SK-N-SH (cell line): ENCODE data around the gene STAT5B. TPM values are rescaled to one million over a fixed set of nuclear protein-coding genes. Genes with fewer than 3 reads are reported as not detected.

ENCODE experiments used
- CTCF ChIA-PET: fragments of 300-600, 350-600 bp; formaldehyde crosslinking; extraction: SDS; loops from one replicate; lab custom pipeline; 2021; lab: Yijun Ruan, JAX
- POLR2A ChIA-PET: fragments of 350-600 bp; sonication (Branson Sonifier 250); formaldehyde crosslinking; extraction: SDS; loops from one replicate; lab custom pipeline; 2020; ENCODE audit warnings: antibody characterized with exemption, inconsistent platforms; lab: Yijun Ruan, JAX
- DNase-seq: peaks from one replicate; pipeline ENCODE4 v3.0.0; 2012
- H2AFZ ChIP-seq: fragments of 200-600 bp; sonication (generic); 2 replicates; pipeline ENCODE4 v1.8.1; 2016; ENCODE audit warnings: antibody characterized with exemption, mild to moderate bottlenecking, low read depth
- H3F3A ChIP-seq: fragments of 200-600 bp; sonication (generic); replicated peaks from 2 replicates; pipeline ENCODE3; 2016; ENCODE audit warnings: antibody characterized with exemption, mild to moderate bottlenecking; ENCODE audit not compliant: insufficient read depth
- H3K27ac ChIP-seq, 2 experiments: fragments of 200-500 bp in 1 of 2; fragments of 200-600 bp in 1 of 2; sonication (Bioruptor generic) in 1 of 2; sonication (generic), shearing (Covaris generic) in 1 of 2; 2 replicates each; pipeline versions ENCODE4 v1.5.1 to v1.6.1; 2014 to 2016; ENCODE audit warnings: low read depth in 2 of 2, inconsistent platforms in 1 of 2, low read length in 1 of 2, mild to moderate bottlenecking in 1 of 2, mixed read lengths in 1 of 2
- H3K27me3 ChIP-seq: fragments of 200-600 bp; sonication (generic), shearing (Covaris generic); 2 replicates; pipeline ENCODE4 v1.6.1; 2016; ENCODE audit warnings: mixed run types; ENCODE audit not compliant: insufficient read depth
- H3K36me3 ChIP-seq, 2 experiments: fragments of 200-500 bp in 1 of 2; fragments of 200-600 bp in 1 of 2; sonication (Bioruptor generic) in 1 of 2; sonication (generic) in 1 of 2; replicated peaks in 1 of 2; 2 replicates each; pipeline versions ENCODE3 to v1.5.1; 2014 to 2016; ENCODE audit warnings: low read length in 1 of 2, mild to moderate bottlenecking in 1 of 2; ENCODE audit not compliant: insufficient read depth in 2 of 2, control insufficient read depth in 1 of 2
- H3K4me1 ChIP-seq, 2 experiments: fragments of 200-500 bp in 1 of 2; fragments of 200-600 bp in 1 of 2; sonication (Bioruptor generic) in 1 of 2; sonication (generic), shearing (Covaris generic) in 1 of 2; 2 replicates each; pipeline versions ENCODE4 v1.5.1 to v1.6.1; 2014 to 2016; ENCODE audit warnings: low read depth in 1 of 2, low read length in 1 of 2, mixed run types in 1 of 2; ENCODE audit not compliant: insufficient read depth in 2 of 2, control insufficient read depth in 1 of 2
- H3K4me2 ChIP-seq: fragments of 200-600 bp; sonication (generic), shearing (Covaris generic); 2 replicates; pipeline ENCODE4 v1.6.1; 2017; ENCODE audit warnings: mixed run types
- H3K4me3 ChIP-seq, 2 experiments: fragments of 200-500 bp in 1 of 2; fragments of 200-600 bp in 1 of 2; sonication (Bioruptor generic) in 1 of 2; sonication (generic), shearing (Covaris generic) in 1 of 2; 2 replicates each; pipeline versions ENCODE4 v1.5.1 to v1.8.1; 2014 to 2016; ENCODE audit warnings: low read depth in 2 of 2, inconsistent platforms in 1 of 2, low read length in 1 of 2, mild to moderate bottlenecking in 1 of 2, mixed read lengths in 1 of 2, moderate library complexity in 1 of 2
- H3K79me2 ChIP-seq: fragments of 200-600 bp; sonication (generic); 2 replicates; pipeline ENCODE4 v1.8.1; 2017; ENCODE audit warnings: mild to moderate bottlenecking; ENCODE audit not compliant: insufficient read depth
- H3K9ac ChIP-seq: fragments of 200-600 bp; sonication (generic); 2 replicates; pipeline ENCODE4 v1.6.1; 2017; ENCODE audit warnings: mixed run types
- H3K9me2 ChIP-seq: fragments of 200-600 bp; sonication (generic); 2 replicates; pipeline ENCODE4 v1.6.1; 2017; ENCODE audit warnings: mixed run types
- H3K9me3 ChIP-seq: fragments of 200-600 bp; sonication (generic); 2 replicates; pipeline ENCODE4 v1.6.1; 2017; ENCODE audit warnings: mixed run types, mild to moderate bottlenecking, moderate library complexity
- H4K20me1 ChIP-seq: fragments of 200-600 bp; sonication (generic); 2 replicates; pipeline ENCODE4 v1.6.1; 2017; ENCODE audit warnings: mild to moderate bottlenecking, mixed run types; ENCODE audit not compliant: insufficient read depth
- CTCF ChIP-seq: fragments of 200-600 bp; sonication (generic); IDR thresholded peaks from 2 replicates; pipeline ENCODE4 v1.6.1; 2017; ENCODE audit warnings: antibody characterized with exemption, mild to moderate bottlenecking, moderate library complexity
- ELF1 ChIP-seq: IDR thresholded peaks from 2 replicates; pipeline ENCODE4 v1.4.0; 2012
- EP300 ChIP-seq, 2 experiments: IDR thresholded peaks; 2 replicates each; pipeline versions ENCODE4 v1.4.0 to v1.6.1; 2012; ENCODE audit warnings: borderline replicate concordance in 1 of 2, low read depth in 1 of 2, low read length in 1 of 2
- FOXM1 ChIP-seq: IDR thresholded peaks from 2 replicates; pipeline ENCODE4 v1.4.0; 2012; ENCODE audit warnings: low read depth, mild to moderate bottlenecking
- JUND ChIP-seq: IDR thresholded peaks from 2 replicates; pipeline ENCODE4 v1.4.0; 2012
- MXI1 ChIP-seq: IDR thresholded peaks from 2 replicates; pipeline ENCODE4 v1.6.1; 2012; ENCODE audit warnings: mild to moderate bottlenecking, low read depth, low read length, improper control_type of control experiment
- RFX5 ChIP-seq: IDR thresholded peaks from 2 replicates; pipeline ENCODE4 v1.6.1; 2012; ENCODE audit warnings: mild to moderate bottlenecking, improper control_type of control experiment, low read length
- SIN3A ChIP-seq: IDR thresholded peaks from 2 replicates; pipeline ENCODE4 v1.6.1; 2012; ENCODE audit warnings: low read depth, mild to moderate bottlenecking, low read length, moderate library complexity, borderline replicate concordance
- TCF12 ChIP-seq: IDR thresholded peaks from 2 replicates; pipeline ENCODE4 v1.4.0; 2012
- TEAD4 ChIP-seq: IDR thresholded peaks from 2 replicates; pipeline ENCODE4 v1.4.0; 2012; ENCODE audit warnings: mild to moderate bottlenecking, borderline replicate concordance; ENCODE audit not compliant: insufficient read depth
- WGBS: methylation state at CpG from one replicate; pipeline ENCODE4 v1.1.6; 2017; ENCODE audit warnings: low lambda C conversion rate; 5-methylcytosine and 5-hydroxymethylcytosine counted together
- polyA plus RNA-seq, 3 experiments: library from polyadenylated mRNA; depleted of rRNA; stranded (reverse); fragments of >200 nt; gene quantifications; 2 replicates each; pipeline ENCODE4 v1.2.3, GENCODE V29; 2012
- TF ChIP-seq, protein P1 (sequence below): IDR thresholded peaks from 2 replicates; pipeline ENCODE4 v1.6.1; 2012; ENCODE audit warnings: mild to moderate bottlenecking, low read depth, low read length, moderate library complexity
- TF ChIP-seq, protein P2 (sequence below): fragments of 150-350 bp; IDR thresholded peaks from 2 replicates; pipeline ENCODE4 v1.6.1; 2017; ENCODE audit warnings: antibody characterized with exemption, low read length, low read depth, borderline replicate concordance

STAT5B gene
- polyA plus RNA-seq, 1 of the 3 experiments (the other 2 are of a cell fraction), result 23.6 TPM

DNA sequence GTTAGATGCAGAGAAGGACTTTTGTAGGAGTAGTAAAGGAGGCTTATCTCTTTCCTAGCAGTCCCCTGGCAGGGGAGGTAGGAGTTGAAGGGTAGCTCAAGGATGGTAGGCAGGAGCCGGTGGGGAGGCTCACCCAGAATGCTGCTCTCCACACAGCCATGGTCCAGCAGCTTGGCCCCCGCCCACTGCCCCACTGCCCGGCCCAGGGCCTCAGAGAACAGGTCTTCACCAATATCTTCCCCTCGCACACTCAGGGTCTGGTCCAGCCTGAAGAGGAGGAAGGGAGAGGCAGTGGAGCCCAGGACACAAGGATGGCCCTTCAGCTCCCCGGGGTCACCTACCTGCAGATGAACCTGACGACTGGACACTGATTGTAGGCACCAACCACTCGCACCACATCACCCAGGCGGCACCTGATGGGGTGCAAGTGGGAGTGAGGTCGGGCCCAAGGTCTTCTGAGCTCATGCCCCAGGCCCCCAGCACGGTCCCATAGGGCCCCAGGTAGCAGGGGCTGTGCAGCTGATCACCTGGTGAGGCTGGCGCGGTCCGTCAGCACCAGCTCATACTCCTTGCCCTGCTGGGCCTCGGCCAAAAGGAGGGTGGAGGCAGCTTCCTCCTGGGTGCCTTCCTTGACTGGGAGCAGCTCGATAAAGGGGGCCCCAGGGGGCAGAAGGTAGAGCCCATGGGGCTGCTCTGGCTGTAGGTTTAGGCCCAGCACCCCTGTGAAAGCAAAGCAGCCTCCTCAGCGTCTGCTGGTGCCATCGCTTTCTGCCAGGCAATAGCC, 85.5 kb downstream of the STAT5B start:
- H3K9me2 ChIP-seq, result no peaks in the 10 kb centered on the region
- H3K4me3 ChIP-seq, result no peak overlapping the region
- H3K4me2 ChIP-seq, result no peak overlapping the region
- no peak for TF ChIP-seq EP300 (IDR thresholded peaks at IDR 0.05; ENCODE audit: borderline replicate concordance in 1 of 2, low read depth in 1 of 2, low read length in 1 of 2)
- H2AFZ ChIP-seq, result no peak overlapping the region
- H3F3A ChIP-seq, result no peaks in the 10 kb centered on the region
- H3K27me3 ChIP-seq, result no peaks in the 10 kb centered on the region
- no peaks in the 10 kb centered on the region for H3K36me3 ChIP-seq
- H3K27ac ChIP-seq, result no peak overlapping the region
- peak; percentile 9 for DNase-seq
- POLR2A ChIA-PET, result no interaction called here
- H3K79me2 ChIP-seq, result no peaks in the 10 kb centered on the region
- H3K4me1 ChIP-seq, result peaks cover 0 to 12% of the 10 kb centered on the region in 2 experiments; a peak in 1 of 4 replicates
- H3K9ac ChIP-seq, result no peak overlapping the region
- H3K9me3 ChIP-seq, result no peaks in the 10 kb centered on the region
- 80% methylated on average over 7 of the region's 17 CpGs for WGBS
- no peaks in the 10 kb centered on the region for H4K20me1 ChIP-seq
- CTCF ChIA-PET, result interaction anchor here (0.9 to 2.5 kb wide), 2 partner anchors 9 to 70 kb away, joined by 3 to 12 read pairs; partner anchors contain the start of genes KAT2A and KCNH4

DNA sequence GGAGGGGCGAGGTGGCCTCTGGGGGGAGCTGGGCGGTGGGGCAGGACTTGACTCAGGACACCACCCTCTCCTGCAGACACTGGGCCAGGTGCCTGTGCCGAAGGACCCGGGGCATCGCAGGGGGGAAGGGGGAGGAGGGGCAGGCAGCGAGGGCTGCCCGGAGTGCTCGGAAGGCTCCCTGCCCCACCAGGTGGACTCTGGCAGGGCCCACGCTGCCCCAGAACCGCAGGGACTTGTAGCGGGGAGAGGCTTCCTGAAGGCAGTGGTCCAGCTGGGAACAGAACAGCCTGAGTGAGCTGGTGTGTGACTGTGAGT, 86.6 kb downstream of the STAT5B start:
- peak; percentile 4 for DNase-seq
- H3K4me3 ChIP-seq, result no peak overlapping the region
- H3K36me3 ChIP-seq, result no peaks in the 10 kb centered on the region
- H2AFZ ChIP-seq, result no peak overlapping the region
- no peaks in the 10 kb centered on the region for H4K20me1 ChIP-seq
- POLR2A ChIA-PET, result no interaction called here
- no peak overlapping the region for H3K9ac ChIP-seq
- H3K79me2 ChIP-seq, result no peaks in the 10 kb centered on the region
- H3K4me1 ChIP-seq, result peaks cover 0 to 12% of the 10 kb centered on the region in 2 experiments; a peak in 1 of 4 replicates
- no peaks in the 10 kb centered on the region for H3K9me3 ChIP-seq
- H3K27ac ChIP-seq, result no peak overlapping the region
- no peak overlapping the region for H3K4me2 ChIP-seq
- CTCF ChIA-PET, result interaction anchor here (1.0 kb wide), 1 partner anchor 9 kb away, joined by 3 read pairs; the partner anchor contains the start of gene KCNH4
- 80% methylated on average over 7 of the region's 11 CpGs for WGBS
- no peaks in the 10 kb centered on the region for H3K27me3 ChIP-seq
- no peaks in the 10 kb centered on the region for H3F3A ChIP-seq
- no peaks in the 10 kb centered on the region for H3K9me2 ChIP-seq
- TF ChIP-seq SIN3A (no peak), EP300 (IDR thresholded peaks at IDR 0.05; ENCODE audit: borderline replicate concordance in 1 of 2, low read depth in 1 of 2, low read length in 1 of 2) (no peak), CTCF (no peak), TEAD4 (no peak), FOXM1 (no peak), RFX5 (no peak), MXI1 (no peak), ELF1 (no peak), TCF12 (no peak), JUND (no peak)
- TF ChIP-seq, protein P1, sequence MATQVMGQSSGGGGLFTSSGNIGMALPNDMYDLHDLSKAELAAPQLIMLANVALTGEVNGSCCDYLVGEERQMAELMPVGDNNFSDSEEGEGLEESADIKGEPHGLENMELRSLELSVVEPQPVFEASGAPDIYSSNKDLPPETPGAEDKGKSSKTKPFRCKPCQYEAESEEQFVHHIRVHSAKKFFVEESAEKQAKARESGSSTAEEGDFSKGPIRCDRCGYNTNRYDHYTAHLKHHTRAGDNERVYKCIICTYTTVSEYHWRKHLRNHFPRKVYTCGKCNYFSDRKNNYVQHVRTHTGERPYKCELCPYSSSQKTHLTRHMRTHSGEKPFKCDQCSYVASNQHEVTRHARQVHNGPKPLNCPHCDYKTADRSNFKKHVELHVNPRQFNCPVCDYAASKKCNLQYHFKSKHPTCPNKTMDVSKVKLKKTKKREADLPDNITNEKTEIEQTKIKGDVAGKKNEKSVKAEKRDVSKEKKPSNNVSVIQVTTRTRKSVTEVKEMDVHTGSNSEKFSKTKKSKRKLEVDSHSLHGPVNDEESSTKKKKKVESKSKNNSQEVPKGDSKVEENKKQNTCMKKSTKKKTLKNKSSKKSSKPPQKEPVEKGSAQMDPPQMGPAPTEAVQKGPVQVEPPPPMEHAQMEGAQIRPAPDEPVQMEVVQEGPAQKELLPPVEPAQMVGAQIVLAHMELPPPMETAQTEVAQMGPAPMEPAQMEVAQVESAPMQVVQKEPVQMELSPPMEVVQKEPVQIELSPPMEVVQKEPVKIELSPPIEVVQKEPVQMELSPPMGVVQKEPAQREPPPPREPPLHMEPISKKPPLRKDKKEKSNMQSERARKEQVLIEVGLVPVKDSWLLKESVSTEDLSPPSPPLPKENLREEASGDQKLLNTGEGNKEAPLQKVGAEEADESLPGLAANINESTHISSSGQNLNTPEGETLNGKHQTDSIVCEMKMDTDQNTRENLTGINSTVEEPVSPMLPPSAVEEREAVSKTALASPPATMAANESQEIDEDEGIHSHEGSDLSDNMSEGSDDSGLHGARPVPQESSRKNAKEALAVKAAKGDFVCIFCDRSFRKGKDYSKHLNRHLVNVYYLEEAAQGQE, result no peak
- TF ChIP-seq, protein P2, sequence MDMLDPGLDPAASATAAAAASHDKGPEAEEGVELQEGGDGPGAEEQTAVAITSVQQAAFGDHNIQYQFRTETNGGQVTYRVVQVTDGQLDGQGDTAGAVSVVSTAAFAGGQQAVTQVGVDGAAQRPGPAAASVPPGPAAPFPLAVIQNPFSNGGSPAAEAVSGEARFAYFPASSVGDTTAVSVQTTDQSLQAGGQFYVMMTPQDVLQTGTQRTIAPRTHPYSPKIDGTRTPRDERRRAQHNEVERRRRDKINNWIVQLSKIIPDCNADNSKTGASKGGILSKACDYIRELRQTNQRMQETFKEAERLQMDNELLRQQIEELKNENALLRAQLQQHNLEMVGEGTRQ, result no peak
